Esophagus muscularis mucosa (tissue), 3 donors: ENCODE results near the gene ARL5C.

Experiments used
- CTCF ChIP-seq, 3 experiments: fragments of 200-600 bp in 2 of 3; fragments of 450-650 bp in 1 of 3; sonication (generic) in 2 of 3; IDR thresholded peaks; one replicate each; pipeline ENCODE4 v1.5.1; 2017 to 2019; ENCODE audit warnings: antibody characterized with exemption in 3 of 3, mild to moderate bottlenecking in 2 of 3, moderate library complexity in 1 of 3
- POLR2A ChIP-seq: fragments of 450-650 bp; IDR thresholded peaks from one replicate; pipeline ENCODE4 v1.6.1; 2017; ENCODE audit warnings: antibody characterized with exemption, moderate library complexity, mild to moderate bottlenecking, low read depth

DNA sequence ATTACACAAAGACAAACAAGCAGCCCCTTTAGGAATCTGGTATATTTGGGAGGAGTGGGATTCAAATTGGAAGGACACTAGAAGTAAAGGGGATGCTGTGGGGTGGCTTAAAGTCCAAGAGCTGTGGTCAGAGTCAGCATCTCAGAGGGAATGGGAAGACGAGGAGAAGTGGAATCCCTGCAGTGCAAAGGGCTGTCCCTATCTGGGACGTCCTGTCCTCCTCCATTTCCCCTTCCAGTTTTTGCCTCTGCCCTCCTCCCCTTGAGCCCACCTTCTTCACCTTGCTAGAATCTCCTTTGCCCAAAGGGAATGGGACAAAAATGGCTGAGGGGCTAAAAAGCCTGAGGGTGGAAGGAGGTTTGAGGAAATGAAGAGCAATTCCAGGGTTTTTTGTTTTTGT is 10.3 kb downstream of the ARL5C start:
- TF ChIP-seq POLR2A (no peak), CTCF (IDR thresholded peaks at IDR 0.05) (no peak)
